WTC11 (cell line): ENCODE measurements around the gene MS4A6A.
"Not testable (repeated sequence)": the region's sequence is repeated elsewhere in the genome, so short reads cannot be mapped to it uniquely, and the experiment has no call there.

Experiments
- ARID4B ChIP-seq: sonication (generic); formaldehyde crosslinking; IDR thresholded peaks from 2 replicates; pipeline ENCODE4 v1.8.0; 2023; ENCODE audit warnings: missing genetic modification reagents, mild to moderate bottlenecking, borderline replicate concordance
- ATF1 ChIP-seq: sonication (generic); formaldehyde crosslinking; IDR thresholded peaks from 2 replicates; pipeline ENCODE4 v1.8.1; 2023; ENCODE audit warnings: mild to moderate bottlenecking, moderate library complexity, missing genetic modification reagents
- CTCF ChIP-seq: fragments of 200-600 bp; IDR thresholded peaks from 2 replicates; pipeline ENCODE4 v1.8.0; 2022; ENCODE audit warnings: antibody characterized with exemption
- ESRRA ChIP-seq: sonication (generic); formaldehyde crosslinking; IDR thresholded peaks from 2 replicates; pipeline ENCODE4 v1.8.1; 2022; ENCODE audit warnings: mild to moderate bottlenecking, missing genetic modification reagents, borderline replicate concordance
- IRF2 ChIP-seq: sonication (generic); formaldehyde crosslinking; IDR thresholded peaks from 2 replicates; pipeline ENCODE4 v1.8.0; 2022; ENCODE audit warnings: low read depth, missing genetic modification reagents, borderline replicate concordance
- SP1 ChIP-seq: sonication (generic); formaldehyde crosslinking; conservative IDR thresholded peaks from 2 replicates; pipeline ENCODE4 v1.8.1; 2022; ENCODE audit warnings: missing genetic modification reagents
- STAT6 ChIP-seq: sonication (generic); formaldehyde crosslinking; conservative IDR thresholded peaks from 2 replicates; pipeline ENCODE4 v1.8.1; 2023; ENCODE audit warnings: mild to moderate bottlenecking, low read depth, missing genetic modification reagents, moderate library complexity
- TP53 ChIP-seq: sonication (generic); formaldehyde crosslinking; IDR thresholded peaks from 2 replicates; pipeline ENCODE4 v1.8.1; 2023; ENCODE audit warnings: mild to moderate bottlenecking, missing genetic modification reagents
- ZBTB43 ChIP-seq: sonication (generic); formaldehyde crosslinking; IDR thresholded peaks from 2 replicates; pipeline ENCODE4 v1.8.1; 2023; ENCODE audit warnings: mild to moderate bottlenecking, missing genetic modification reagents
- ZNF121 ChIP-seq: sonication (generic); formaldehyde crosslinking; IDR thresholded peaks from 2 replicates; pipeline ENCODE4 v1.8.0; 2023; ENCODE audit warnings: missing genetic modification reagents
- ZNF317 ChIP-seq: sonication (generic); formaldehyde crosslinking; IDR thresholded peaks from 2 replicates; pipeline ENCODE4 v1.8.1; 2023; ENCODE audit warnings: low read depth, mild to moderate bottlenecking, moderate library complexity, missing genetic modification reagents, borderline replicate concordance
- TF ChIP-seq, protein P1 (sequence below): sonication (generic); formaldehyde crosslinking; IDR thresholded peaks from 2 replicates; pipeline ENCODE4 v1.8.1; 2022; ENCODE audit warnings: missing genetic modification reagents, borderline replicate concordance
- TF ChIP-seq, protein P2 (sequence below): sonication (generic); formaldehyde crosslinking; IDR thresholded peaks from 2 replicates; pipeline ENCODE4 v1.8.0; 2022; ENCODE audit warnings: mild to moderate bottlenecking, missing genetic modification reagents
- TF ChIP-seq, protein P3 (sequence below): fragments of 250-450 bp; sonication (Bioruptor Pico); IDR thresholded peaks from 2 replicates; pipeline ENCODE4 v2.1.2; 2022; ENCODE audit warnings: mild to moderate bottlenecking, moderate library complexity

DNA sequence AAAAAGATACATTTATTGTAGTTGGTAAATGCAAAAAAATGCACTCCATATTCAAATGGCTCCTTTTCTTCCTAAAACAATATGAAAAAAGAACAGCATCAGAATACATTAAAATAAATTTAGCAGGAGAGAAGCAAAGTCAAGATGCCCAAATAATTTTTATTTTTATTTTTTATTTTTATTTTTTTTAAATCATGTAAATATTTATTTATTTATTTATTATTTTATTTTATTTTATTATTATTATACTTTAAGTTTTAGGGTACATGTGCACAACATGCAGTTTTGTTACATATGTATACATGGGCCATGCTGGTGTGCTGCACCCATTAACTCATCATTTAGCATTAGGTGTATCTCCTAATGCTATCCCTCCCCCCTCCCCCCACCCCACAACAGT lies 30.2 kb downstream of the MS4A6A start:
- TF ChIP-seq CTCF; TP53 (CRISPR knock-in tag); STAT6 (CRISPR knock-in tag); ZNF121 (CRISPR knock-in tag); SP1 (CRISPR knock-in tag); ESRRA; ATF1 (CRISPR knock-in tag); ZBTB43; IRF2 (CRISPR knock-in tag); ARID4B (CRISPR knock-in tag); ZNF317 (CRISPR knock-in tag): not testable (repeated sequence)
- TF ChIP-seq, protein P1, sequence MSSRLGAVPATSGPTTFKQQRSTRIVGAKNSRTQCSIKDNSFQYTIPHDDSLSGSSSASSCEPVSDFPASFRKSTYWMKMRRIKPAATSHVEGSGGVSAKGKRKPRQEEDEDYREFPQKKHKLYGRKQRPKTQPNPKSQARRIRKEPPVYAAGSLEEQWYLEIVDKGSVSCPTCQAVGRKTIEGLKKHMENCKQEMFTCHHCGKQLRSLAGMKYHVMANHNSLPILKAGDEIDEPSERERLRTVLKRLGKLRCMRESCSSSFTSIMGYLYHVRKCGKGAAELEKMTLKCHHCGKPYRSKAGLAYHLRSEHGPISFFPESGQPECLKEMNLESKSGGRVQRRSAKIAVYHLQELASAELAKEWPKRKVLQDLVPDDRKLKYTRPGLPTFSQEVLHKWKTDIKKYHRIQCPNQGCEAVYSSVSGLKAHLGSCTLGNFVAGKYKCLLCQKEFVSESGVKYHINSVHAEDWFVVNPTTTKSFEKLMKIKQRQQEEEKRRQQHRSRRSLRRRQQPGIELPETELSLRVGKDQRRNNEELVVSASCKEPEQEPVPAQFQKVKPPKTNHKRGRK (CRISPR knock-in tag), result not testable (repeated sequence)
- TF ChIP-seq, protein P2, sequence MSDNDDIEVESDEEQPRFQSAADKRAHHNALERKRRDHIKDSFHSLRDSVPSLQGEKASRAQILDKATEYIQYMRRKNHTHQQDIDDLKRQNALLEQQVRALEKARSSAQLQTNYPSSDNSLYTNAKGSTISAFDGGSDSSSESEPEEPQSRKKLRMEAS (CRISPR knock-in tag), result not testable (repeated sequence)
- TF ChIP-seq, protein P3, sequence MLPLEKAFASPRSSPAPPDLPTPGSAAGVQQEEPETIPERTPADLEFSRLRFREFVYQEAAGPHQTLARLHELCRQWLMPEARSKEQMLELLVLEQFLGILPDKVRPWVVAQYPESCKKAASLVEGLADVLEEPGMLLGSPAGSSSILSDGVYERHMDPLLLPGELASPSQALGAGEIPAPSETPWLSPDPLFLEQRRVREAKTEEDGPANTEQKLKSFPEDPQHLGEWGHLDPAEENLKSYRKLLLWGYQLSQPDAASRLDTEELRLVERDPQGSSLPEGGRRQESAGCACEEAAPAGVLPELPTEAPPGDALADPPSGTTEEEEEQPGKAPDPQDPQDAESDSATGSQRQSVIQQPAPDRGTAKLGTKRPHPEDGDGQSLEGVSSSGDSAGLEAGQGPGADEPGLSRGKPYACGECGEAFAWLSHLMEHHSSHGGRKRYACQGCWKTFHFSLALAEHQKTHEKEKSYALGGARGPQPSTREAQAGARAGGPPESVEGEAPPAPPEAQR, result not testable (repeated sequence)
